SK-N-SH (cell line): ENCODE results near the gene TUT7. TPM values are rescaled to one million over a fixed set of nuclear protein-coding genes. Genes with fewer than 3 reads are reported as not detected.

Experiments used
- CTCF ChIA-PET: fragments of 300-600, 350-600 bp; formaldehyde crosslinking; extraction: SDS; loops from one replicate; lab custom pipeline; 2021; lab: Yijun Ruan, JAX
- POLR2A ChIA-PET: fragments of 350-600 bp; sonication (Branson Sonifier 250); formaldehyde crosslinking; extraction: SDS; loops from one replicate; lab custom pipeline; 2020; ENCODE audit warnings: antibody characterized with exemption, inconsistent platforms; lab: Yijun Ruan, JAX
- DNase-seq: peaks from one replicate; pipeline ENCODE4 v3.0.0; 2012
- H2AFZ ChIP-seq: fragments of 200-600 bp; sonication (generic); 2 replicates; pipeline ENCODE4 v1.8.1; 2016; ENCODE audit warnings: antibody characterized with exemption, mild to moderate bottlenecking, low read depth
- H3F3A ChIP-seq: fragments of 200-600 bp; sonication (generic); replicated peaks from 2 replicates; pipeline ENCODE3; 2016; ENCODE audit warnings: antibody characterized with exemption, mild to moderate bottlenecking; ENCODE audit not compliant: insufficient read depth
- H3K27ac ChIP-seq, 2 experiments: fragments of 200-500 bp in 1 of 2; fragments of 200-600 bp in 1 of 2; sonication (Bioruptor generic) in 1 of 2; sonication (generic), shearing (Covaris generic) in 1 of 2; 2 replicates each; pipeline versions ENCODE4 v1.5.1 to v1.6.1; 2014 to 2016; ENCODE audit warnings: low read depth in 2 of 2, inconsistent platforms in 1 of 2, low read length in 1 of 2, mild to moderate bottlenecking in 1 of 2, mixed read lengths in 1 of 2
- H3K27me3 ChIP-seq: fragments of 200-600 bp; sonication (generic), shearing (Covaris generic); 2 replicates; pipeline ENCODE4 v1.6.1; 2016; ENCODE audit warnings: mixed run types; ENCODE audit not compliant: insufficient read depth
- H3K36me3 ChIP-seq, 2 experiments: fragments of 200-500 bp in 1 of 2; fragments of 200-600 bp in 1 of 2; sonication (Bioruptor generic) in 1 of 2; sonication (generic) in 1 of 2; replicated peaks in 1 of 2; 2 replicates each; pipeline versions ENCODE3 to v1.5.1; 2014 to 2016; ENCODE audit warnings: low read length in 1 of 2, mild to moderate bottlenecking in 1 of 2; ENCODE audit not compliant: insufficient read depth in 2 of 2, control insufficient read depth in 1 of 2
- H3K4me1 ChIP-seq, 2 experiments: fragments of 200-500 bp in 1 of 2; fragments of 200-600 bp in 1 of 2; sonication (Bioruptor generic) in 1 of 2; sonication (generic), shearing (Covaris generic) in 1 of 2; 2 replicates each; pipeline versions ENCODE4 v1.5.1 to v1.6.1; 2014 to 2016; ENCODE audit warnings: low read depth in 1 of 2, low read length in 1 of 2, mixed run types in 1 of 2; ENCODE audit not compliant: insufficient read depth in 2 of 2, control insufficient read depth in 1 of 2
- H3K4me2 ChIP-seq: fragments of 200-600 bp; sonication (generic), shearing (Covaris generic); 2 replicates; pipeline ENCODE4 v1.6.1; 2017; ENCODE audit warnings: mixed run types
- H3K4me3 ChIP-seq, 2 experiments: fragments of 200-500 bp in 1 of 2; fragments of 200-600 bp in 1 of 2; sonication (Bioruptor generic) in 1 of 2; sonication (generic), shearing (Covaris generic) in 1 of 2; 2 replicates each; pipeline versions ENCODE4 v1.5.1 to v1.8.1; 2014 to 2016; ENCODE audit warnings: low read depth in 2 of 2, inconsistent platforms in 1 of 2, low read length in 1 of 2, mild to moderate bottlenecking in 1 of 2, mixed read lengths in 1 of 2, moderate library complexity in 1 of 2
- H3K79me2 ChIP-seq: fragments of 200-600 bp; sonication (generic); 2 replicates; pipeline ENCODE4 v1.8.1; 2017; ENCODE audit warnings: mild to moderate bottlenecking; ENCODE audit not compliant: insufficient read depth
- H3K9ac ChIP-seq: fragments of 200-600 bp; sonication (generic); 2 replicates; pipeline ENCODE4 v1.6.1; 2017; ENCODE audit warnings: mixed run types
- H3K9me2 ChIP-seq: fragments of 200-600 bp; sonication (generic); 2 replicates; pipeline ENCODE4 v1.6.1; 2017; ENCODE audit warnings: mixed run types
- H3K9me3 ChIP-seq: fragments of 200-600 bp; sonication (generic); 2 replicates; pipeline ENCODE4 v1.6.1; 2017; ENCODE audit warnings: mixed run types, mild to moderate bottlenecking, moderate library complexity
- H4K20me1 ChIP-seq: fragments of 200-600 bp; sonication (generic); 2 replicates; pipeline ENCODE4 v1.6.1; 2017; ENCODE audit warnings: mild to moderate bottlenecking, mixed run types; ENCODE audit not compliant: insufficient read depth
- CHD2 ChIP-seq: fragments of 150-350 bp; IDR thresholded peaks from 2 replicates; pipeline ENCODE4 v1.6.1; 2018; ENCODE audit warnings: low read length; ENCODE audit not compliant: partially characterized antibody
- CTCF ChIP-seq: fragments of 200-600 bp; sonication (generic); IDR thresholded peaks from 2 replicates; pipeline ENCODE4 v1.6.1; 2017; ENCODE audit warnings: antibody characterized with exemption, mild to moderate bottlenecking, moderate library complexity
- ELF1 ChIP-seq: IDR thresholded peaks from 2 replicates; pipeline ENCODE4 v1.4.0; 2012
- EZH2phosphoT487 ChIP-seq: fragments of 200-600 bp; sonication (generic); IDR thresholded peaks from 2 replicates; pipeline ENCODE4 v1.6.1; 2017; ENCODE audit warnings: low read depth, mixed run types, mild to moderate bottlenecking, antibody characterized with exemption, moderate library complexity, borderline replicate concordance
- GATA2 ChIP-seq: sonication (generic); formaldehyde crosslinking; IDR thresholded peaks from 2 replicates; pipeline ENCODE4 v1.5.0; 2020; ENCODE audit warnings: mild to moderate bottlenecking, missing genetic modification reagents
- IRF3 ChIP-seq: fragments of 150-350 bp; IDR thresholded peaks from 2 replicates; pipeline ENCODE4 v1.6.1; 2016; ENCODE audit warnings: mild to moderate bottlenecking, low read depth, low read length
- JUND ChIP-seq: IDR thresholded peaks from 2 replicates; pipeline ENCODE4 v1.4.0; 2012
- MXI1 ChIP-seq: IDR thresholded peaks from 2 replicates; pipeline ENCODE4 v1.6.1; 2012; ENCODE audit warnings: mild to moderate bottlenecking, low read depth, low read length, improper control_type of control experiment
- NFIC ChIP-seq: IDR thresholded peaks from 2 replicates; pipeline ENCODE4 v1.4.0; 2012; ENCODE audit warnings: borderline replicate concordance
- NRF1 ChIP-seq: IDR thresholded peaks from 2 replicates; pipeline ENCODE4 v1.6.1; 2012; ENCODE audit warnings: low read depth, mild to moderate bottlenecking, low read length
- PBX3 ChIP-seq: IDR thresholded peaks from 2 replicates; pipeline ENCODE4; 2012
- POLR2AphosphoS5 ChIP-seq: IDR thresholded peaks from 2 replicates; pipeline ENCODE4 v1.6.1; 2012; ENCODE audit warnings: low read depth, low read length
- RCOR1 ChIP-seq: fragments of 150-350 bp; IDR thresholded peaks from 2 replicates; pipeline ENCODE4 v1.6.1; 2017; ENCODE audit warnings: antibody characterized with exemption, low read length
- RFX5 ChIP-seq: IDR thresholded peaks from 2 replicates; pipeline ENCODE4 v1.6.1; 2012; ENCODE audit warnings: mild to moderate bottlenecking, improper control_type of control experiment, low read length
- SMC3 ChIP-seq: IDR thresholded peaks from 2 replicates; pipeline ENCODE4 v1.6.1; 2012; ENCODE audit warnings: low read depth, low read length, improper control_type of control experiment
- TAF1 ChIP-seq: IDR thresholded peaks from 2 replicates; pipeline ENCODE4 v1.6.1; 2012; ENCODE audit warnings: low read depth, mild to moderate bottlenecking, low read length, moderate library complexity, borderline replicate concordance
- ZBTB33 ChIP-seq: IDR thresholded peaks from 2 replicates; pipeline ENCODE4 v1.4.0; 2012; ENCODE audit warnings: low read depth, borderline replicate concordance
- WGBS: methylation state at CpG from one replicate; pipeline ENCODE4 v1.1.6; 2017; ENCODE audit warnings: low lambda C conversion rate; 5-methylcytosine and 5-hydroxymethylcytosine counted together
- polyA plus RNA-seq, 3 experiments: library from polyadenylated mRNA; depleted of rRNA; stranded (reverse); fragments of >200 nt; gene quantifications; 2 replicates each; pipeline ENCODE4 v1.2.3, GENCODE V29; 2012
- TF ChIP-seq, protein P1 (sequence below): IDR thresholded peaks from 2 replicates; pipeline ENCODE4 v1.4.0; 2012; ENCODE audit warnings: low read depth, borderline replicate concordance

TUT7 gene
- polyA plus RNA-seq, 1 of the 3 experiments (the other 2 are of a cell fraction), result 6.7 TPM

DNA sequence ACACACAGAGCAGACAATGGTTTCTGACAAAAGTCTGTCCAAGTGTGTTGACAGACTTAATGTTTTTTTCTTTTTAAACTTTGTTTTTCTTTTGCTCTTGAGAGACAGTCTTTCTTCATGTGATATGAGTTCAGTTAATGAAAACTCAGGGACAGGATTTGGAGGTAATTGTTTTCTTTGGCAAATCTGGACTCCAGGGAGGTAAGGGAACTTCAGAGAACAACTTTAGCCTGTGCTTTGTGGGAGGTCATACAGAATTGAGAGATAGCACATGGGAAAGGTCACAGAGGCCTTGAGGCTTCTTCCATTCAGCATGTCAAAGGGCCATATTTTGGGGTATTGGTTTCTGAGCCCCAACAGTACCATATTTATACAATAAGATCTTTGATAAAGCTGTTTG lies 104.1 kb downstream of the TUT7 start (continued):
- TF ChIP-seq, protein P1, sequence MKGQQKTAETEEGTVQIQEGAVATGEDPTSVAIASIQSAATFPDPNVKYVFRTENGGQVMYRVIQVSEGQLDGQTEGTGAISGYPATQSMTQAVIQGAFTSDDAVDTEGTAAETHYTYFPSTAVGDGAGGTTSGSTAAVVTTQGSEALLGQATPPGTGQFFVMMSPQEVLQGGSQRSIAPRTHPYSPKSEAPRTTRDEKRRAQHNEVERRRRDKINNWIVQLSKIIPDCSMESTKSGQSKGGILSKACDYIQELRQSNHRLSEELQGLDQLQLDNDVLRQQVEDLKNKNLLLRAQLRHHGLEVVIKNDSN, result no peak
- no peak for TF ChIP-seq PBX3

GRCh38 chr9:86248746-86249145 lies 105.5 kb downstream of the TUT7 start:
- Histone ChIP-seq H4K20me1 (no peaks in the 10 kb centered on the region), H3F3A (no peaks in the 10 kb centered on the region), H3K4me3 (no peak overlapping the region), H3K9ac (no peak overlapping the region), H2AFZ (no peak overlapping the region), H3K27me3 (no peaks in the 10 kb centered on the region), H3K27ac (no peak overlapping the region), H3K79me2 (no peaks in the 10 kb centered on the region), H3K9me3 (no peaks in the 10 kb centered on the region), H3K9me2 (no peaks in the 10 kb centered on the region), H3K4me1 (no peaks in the 10 kb centered on the region), H3K36me3 (no peaks in the 10 kb centered on the region), H3K4me2 (no peak overlapping the region)
- ChIA-PET CTCF (interaction anchor here (0.6 to 2.5 kb wide), 3 partner anchors 10 to 92 kb away, joined by 3 to 9 read pairs (median 3); no protein-coding TSS in a partner anchor), POLR2A (no interaction called here)
- TF ChIP-seq RCOR1 (no peak), POLR2AphosphoS5 (no peak), CTCF (no peak), GATA2 (no peak), ELF1 (no peak), SMC3 (no peak), ZBTB33 (no peak), NFIC (no peak), RFX5 (no peak), IRF3 (no peak), EZH2phosphoT487 (no peak), TAF1 (no peak), NRF1 (no peak), MXI1 (no peak), JUND (no peak), PBX3 (no peak), CHD2 (no peak)
- 64% methylated on average over 4 of the region's 4 CpGs for WGBS
- DNase-seq, result no peak
